ENCODE measurements around the gene ARRDC3. TPM values are rescaled to one million over a fixed set of nuclear protein-coding genes. Genes with fewer than 3 reads are reported as not detected.

ARRDC3 gene
- total and polyA plus RNA-seq, 10 of the 15 experiments (the other 5 are each of a cell fraction or from before 2014, with no cell fraction given), result 2.3 to 14.0 (median 8.6) TPM

- no peaks in the 10 kb centered on the region for H3K27me3 ChIP-seq (replicated peaks in 1 of 2; ENCODE audit: control insufficient read depth in 2 of 2, insufficient read depth in 2 of 2, low read length in 1 of 2)
- RAD21 ChIA-PET (ENCODE audit: unreplicated experiment), result interaction anchor here (0.9 to 1.4 kb wide), 2 partner anchors 10 to 100 kb away, joined by 3 to 8 read pairs; no protein-coding TSS in a partner anchor
- in situ Hi-C loops (cut with MboI), result no loop called here
- peaks cover 18% of the 10 kb centered on the region for H3K79me2 ChIP-seq (ENCODE audit: control insufficient read depth, insufficient read depth, low read length)
- H3K27ac ChIP-seq (ENCODE audit: control insufficient read depth, insufficient read depth), result no peak overlapping the region
- POLR2A ChIA-PET, result interaction anchor here (0.6 to 2.2 kb wide), 3 partner anchors 8 to 94 kb away, joined by 4 to 9 read pairs (median 4); partner anchors contain the start of gene ARRDC3
- H2AFZ ChIP-seq (ENCODE audit: control insufficient read depth, low read depth, low read length), result no peak overlapping the region
- no peak overlapping the region for H3K9ac ChIP-seq (ENCODE audit: control insufficient read depth, insufficient read depth, low read length)
- ATAC-seq (no peak), DNase-seq (ENCODE audit: low read depth, low spot score) (no peak), FAIRE-seq (no peak)
- H3K4me2 ChIP-seq (ENCODE audit: control insufficient read depth, insufficient read depth), result no peak overlapping the region
- no peak for TF ChIP-seq IRF3 (IDR thresholded peaks at IDR 0.05)
- TF ChIP-seq RCOR1 (conservative IDR thresholded peaks at IDR 0.05; ENCODE audit: low read depth, low read length), result no peak
- no peak for TF ChIP-seq CTCF (IDR thresholded peaks at IDR 0.05 in 2 of 3, conservative IDR thresholded peaks at IDR 0.05 in 1 of 3; ENCODE audit: control insufficient read depth in 2 of 3, extremely low read depth in 1 of 3, insufficient read depth in 1 of 3, low read depth in 3 of 3, low read length in 3 of 3)
- TF ChIP-seq NBN (IDR thresholded peaks at IDR 0.05), result no peak
- no peak for TF ChIP-seq USF2 (IDR thresholded peaks at IDR 0.05; ENCODE audit: borderline replicate concordance, low read depth, low read length)
- TF ChIP-seq CHD2 (IDR thresholded peaks at IDR 0.05; ENCODE audit: borderline replicate concordance, low read depth, low read length), result no peak
- no peak for TF ChIP-seq E2F8 (IDR thresholded peaks at IDR 0.05; ENCODE audit: low read depth, partially characterized antibody)
- no peak for TF ChIP-seq CEBPB (IDR thresholded peaks at IDR 0.05; ENCODE audit: borderline replicate concordance in 1 of 2, low read depth in 2 of 2, low read length in 2 of 2)
- TF ChIP-seq POLR2AphosphoS5 (IDR thresholded peaks at IDR 0.05; ENCODE audit: low read length), result no peak
- no peak for TF ChIP-seq TARDBP (IDR thresholded peaks at IDR 0.05; ENCODE audit: borderline replicate concordance)
- TF ChIP-seq BHLHE40 (IDR thresholded peaks at IDR 0.05; ENCODE audit: borderline replicate concordance in 1 of 2, low read depth in 2 of 2, low read length in 1 of 2), result no peak
- TF ChIP-seq SIN3A (IDR thresholded peaks at IDR 0.05; ENCODE audit: low read depth, low read length), result no peak
- 86% methylated on average over 6 of the region's 6 CpGs for WGBS (ENCODE audit: insufficient coverage, insufficient replicate concordance, low lambda C conversion rate, missing lambda C conversion rate)
- BruUV-seq (replicated peaks), result no TSS peak
- intact Hi-C loops (cut with micrococcal nuclease; ENCODE audit: unreplicated experiment), result no loop called here
- CTCF ChIA-PET, result interaction anchor here (1.2 to 2.8 kb wide), 4 partner anchors 10 to 149 kb away, joined by 3 to 25 read pairs (median 6); partner anchors contain the start of gene ARRDC3
- no peaks in the 10 kb centered on the region for H4K20me1 ChIP-seq (ENCODE audit: control insufficient read depth, insufficient read depth)
- no peaks in the 10 kb centered on the region for H3K4me1 ChIP-seq (ENCODE audit: control insufficient read depth, insufficient read depth, low read length)
- H3K4me3 ChIP-seq, result no peak overlapping the region
- SMC1A ChIA-PET (ENCODE audit: uncharacterized antibody, unreplicated experiment), result interaction anchor here (1.0 to 1.8 kb wide), 4 partner anchors 10 to 277 kb away, joined by 3 to 13 read pairs (median 5); no protein-coding TSS in a partner anchor
- H3K9me3 ChIP-seq (replicated peaks; ENCODE audit: control insufficient read depth, insufficient read depth, low read length), result no peaks in the 10 kb centered on the region
- H3K36me3 ChIP-seq (ENCODE audit: control insufficient read depth in 2 of 2, insufficient read depth in 2 of 2, low read length in 1 of 2), result peaks cover 0 to 20% of the 10 kb centered on the region in 2 experiments
Observed at GRCh38 chr5:91374893-91375520, 8.1 kb downstream of the ARRDC3 start.
